Amygdala (tissue), 56 donors: ENCODE results near the gene CYB561.

Source experiments
- DNase-seq, 56 donors: peaks; one replicate each; lab custom pipeline; 2025; lab: John Stamatoyannopoulos, UW

CYB561 gene

GRCh38 chr17:63419949-63420867, 25.9 kb downstream of the CYB561 start:
- no peak for DNase-seq

GRCh38 chr17:63419398-63419797, 26.7 kb downstream of the CYB561 start:
- no peak for DNase-seq

- DNase-seq, result no peak
Measured at GRCh38 chr17:63418540-63418939, 27.6 kb downstream of the CYB561 start.

GRCh38 chr17:63414222-63414621, 31.9 kb downstream of the CYB561 start:
- DNase-seq, result no peak

GRCh38 chr17:63413128-63413527, 33.0 kb downstream of the CYB561 start:
- DNase-seq, result no peak

GRCh38 chr17:63412234-63412633, 33.9 kb downstream of the CYB561 start:
- no peak for DNase-seq

- DNase-seq, result no peak
Measured at GRCh38 chr17:63407741-63408330, 38.3 kb downstream of the CYB561 start.

GRCh38 chr17:63406689-63407330, 39.3 kb downstream of the CYB561 start:
- DNase-seq, result peak in 40 of 56 donors; percentile 5 to 87 (median 40)

GRCh38 chr17:63405741-63406261, 40.3 kb downstream of the CYB561 start:
- DNase-seq, result peak in 1 of 56 donors; percentile 25

GRCh38 chr17:63405020-63405419, 41.1 kb downstream of the CYB561 start:
- no peak for DNase-seq

GRCh38 chr17:63402431-63403212, 43.5 kb downstream of the CYB561 start:
- DNase-seq, result no peak

- DNase-seq, result peak in 1 of 56 donors; percentile 24
Measured at GRCh38 chr17:63399856-63400255, 46.2 kb downstream of the CYB561 start.

GRCh38 chr17:63399316-63399715, 46.8 kb downstream of the CYB561 start:
- no peak for DNase-seq

- DNase-seq, result no peak
Measured at GRCh38 chr17:63398680-63399079, 47.4 kb downstream of the CYB561 start.

GRCh38 chr17:63395075-63395805, 50.9 kb downstream of the CYB561 start:
- no peak for DNase-seq

- no peak for DNase-seq
Measured at GRCh38 chr17:63390090-63390489, 56.0 kb downstream of the CYB561 start.

GRCh38 chr17:63387656-63388340, 58.3 kb downstream of the CYB561 start:
- DNase-seq, result no peak

- no peak for DNase-seq
Measured at GRCh38 chr17:63382826-63383225, 63.3 kb downstream of the CYB561 start.
